Fibroblast of pulmonary artery (primary cell): Measurements from ENCODE around the gene HPS4.

Experiments used
- DNase-seq: peaks from one replicate; pipeline ENCODE4 v3.0.0-alpha.2; 2010; ENCODE audit warnings: low read depth
- H3K4me3 ChIP-seq: replicated peaks from 2 replicates; pipeline ENCODE4 v1.5.1; 2011; ENCODE audit warnings: low read depth, mild to moderate bottlenecking, control low read depth, low read length, moderate library complexity
- TF ChIP-seq, protein P1 (sequence below): IDR thresholded peaks from 2 replicates; pipeline ENCODE4 v1.5.1; 2011; ENCODE audit warnings: mild to moderate bottlenecking, control low read depth, low read length, inconsistent platforms; ENCODE audit errors: missing control alignments

HPS4 gene

DNA sequence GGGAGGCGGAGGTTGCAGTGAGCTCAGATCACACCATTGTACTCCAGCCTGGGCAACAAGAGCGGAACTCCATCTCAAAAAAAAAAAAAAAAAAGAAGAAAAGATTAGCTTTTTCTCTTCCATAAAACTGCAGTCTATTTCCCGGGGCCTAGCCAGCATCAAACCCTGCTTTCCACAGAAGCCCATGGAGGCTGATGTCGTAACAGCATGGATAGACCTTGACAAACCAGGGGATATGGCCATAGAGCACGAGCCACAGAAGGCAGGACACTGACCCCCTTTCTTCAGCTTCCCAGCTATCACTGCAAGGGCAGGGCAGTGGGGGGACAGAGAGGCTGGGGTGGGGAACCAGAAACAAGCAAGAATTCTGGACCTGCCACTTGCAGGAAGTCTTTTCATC, 21.5 kb downstream of the HPS4 start:
- DNase-seq: no peak
- TF ChIP-seq, protein P1, sequence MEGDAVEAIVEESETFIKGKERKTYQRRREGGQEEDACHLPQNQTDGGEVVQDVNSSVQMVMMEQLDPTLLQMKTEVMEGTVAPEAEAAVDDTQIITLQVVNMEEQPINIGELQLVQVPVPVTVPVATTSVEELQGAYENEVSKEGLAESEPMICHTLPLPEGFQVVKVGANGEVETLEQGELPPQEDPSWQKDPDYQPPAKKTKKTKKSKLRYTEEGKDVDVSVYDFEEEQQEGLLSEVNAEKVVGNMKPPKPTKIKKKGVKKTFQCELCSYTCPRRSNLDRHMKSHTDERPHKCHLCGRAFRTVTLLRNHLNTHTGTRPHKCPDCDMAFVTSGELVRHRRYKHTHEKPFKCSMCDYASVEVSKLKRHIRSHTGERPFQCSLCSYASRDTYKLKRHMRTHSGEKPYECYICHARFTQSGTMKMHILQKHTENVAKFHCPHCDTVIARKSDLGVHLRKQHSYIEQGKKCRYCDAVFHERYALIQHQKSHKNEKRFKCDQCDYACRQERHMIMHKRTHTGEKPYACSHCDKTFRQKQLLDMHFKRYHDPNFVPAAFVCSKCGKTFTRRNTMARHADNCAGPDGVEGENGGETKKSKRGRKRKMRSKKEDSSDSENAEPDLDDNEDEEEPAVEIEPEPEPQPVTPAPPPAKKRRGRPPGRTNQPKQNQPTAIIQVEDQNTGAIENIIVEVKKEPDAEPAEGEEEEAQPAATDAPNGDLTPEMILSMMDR: no peak
- H3K4me3 ChIP-seq: no peak overlapping the region

- DNase-seq: peak; percentile 41
- TF ChIP-seq, protein P1: peak; percentile 89
- H3K4me3 ChIP-seq: no peak overlapping the region
Measured at GRCh38 chr22:26461188-26461810, 22.3 kb downstream of the HPS4 start.

GRCh38 chr22:26460202-26460601, 23.4 kb downstream of the HPS4 start:
- DNase-seq: no peak
- H3K4me3 ChIP-seq: no peak overlapping the region
- TF ChIP-seq, protein P1: no peak

GRCh38 chr22:26457661-26458272, 25.8 kb downstream of the HPS4 start:
- TF ChIP-seq, protein P1: no peak
- no peak for DNase-seq
- H3K4me3 ChIP-seq: no peak overlapping the region

DNA sequence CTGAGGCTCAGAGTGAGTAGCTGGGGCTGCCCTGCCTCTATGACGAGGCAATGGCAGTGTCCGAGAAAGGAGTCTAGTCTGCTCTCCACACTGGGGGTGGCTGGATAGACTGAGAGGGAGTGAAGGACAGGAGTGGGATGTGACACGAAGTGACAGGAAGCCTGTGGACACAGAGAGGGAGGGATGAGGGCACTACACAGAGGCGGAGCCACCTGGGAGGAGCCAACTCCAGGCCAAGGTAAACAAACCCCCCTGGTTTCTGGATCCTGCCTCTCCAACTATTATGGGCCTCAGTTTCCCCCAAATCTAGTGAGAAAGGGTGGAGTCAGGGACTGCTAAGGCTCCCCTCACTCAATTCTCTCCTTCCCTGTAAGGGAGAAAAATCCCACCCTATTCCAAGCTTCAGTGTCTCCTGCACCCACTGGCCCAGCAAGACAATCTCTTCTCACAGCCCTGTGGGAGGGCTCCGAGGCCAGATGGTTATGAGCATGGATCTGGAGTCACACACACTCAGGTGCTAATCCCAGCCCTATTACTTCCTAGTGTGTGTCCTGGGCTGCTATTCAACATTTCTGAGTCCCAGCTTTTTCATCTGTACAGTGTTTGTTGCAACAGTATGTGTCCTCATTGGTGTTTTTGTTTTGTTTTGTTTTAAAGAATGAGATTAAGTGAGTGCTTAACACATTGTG, 29.6 kb downstream of the HPS4 start:
- no peak overlapping the region for H3K4me3 ChIP-seq
- TF ChIP-seq, protein P1: no peak
- DNase-seq: no peak

- DNase-seq: no peak
- TF ChIP-seq, protein P1: no peak
- no peak overlapping the region for H3K4me3 ChIP-seq
Measured at GRCh38 chr22:26453216-26453615, 30.4 kb downstream of the HPS4 start.
